Loucy (cell line): ENCODE measurements around the gene CAPZA2.

Experiments
- H2AFZ ChIP-seq: fragments of 200-600 bp; sonication (generic); 2 replicates; pipeline ENCODE4 v1.6.0; 2016; ENCODE audit warnings: antibody characterized with exemption, mild to moderate bottlenecking, low read length, moderate library complexity
- H3F3A ChIP-seq: fragments of 200-600 bp; 2 replicates; pipeline ENCODE4 v1.6.0; 2016; ENCODE audit warnings: antibody characterized with exemption, low read depth, mild to moderate bottlenecking
- H3K27me3 ChIP-seq: fragments of 200-600 bp; sonication (generic); 2 replicates; pipeline ENCODE4 v1.6.1; 2014; ENCODE audit warnings: low read length, mild to moderate bottlenecking; ENCODE audit not compliant: insufficient read depth, poor library complexity, severe bottlenecking
- H3K36me3 ChIP-seq: fragments of 200-600 bp; sonication (generic); 2 replicates; pipeline ENCODE4 v1.6.1; 2016; ENCODE audit warnings: low read length; ENCODE audit not compliant: insufficient read depth
- H3K4me1 ChIP-seq: fragments of 200-600 bp; sonication (generic); 2 replicates; pipeline ENCODE4 v1.5.1; 2014; ENCODE audit warnings: low read length, mild to moderate bottlenecking; ENCODE audit not compliant: insufficient read depth, poor library complexity, severe bottlenecking
- H3K4me2 ChIP-seq: fragments of 200-600 bp; sonication (generic); 2 replicates; pipeline ENCODE4 v1.6.0; 2014; ENCODE audit warnings: antibody characterized with exemption, low read length, low read depth, mild to moderate bottlenecking; ENCODE audit not compliant: poor library complexity, severe bottlenecking
- H3K4me3 ChIP-seq: fragments of 200-600 bp; sonication (generic); 2 replicates; pipeline ENCODE4 v1.5.1; 2014; ENCODE audit warnings: low read length, mild to moderate bottlenecking, mixed read lengths; ENCODE audit not compliant: poor library complexity, severe bottlenecking
- H3K79me2 ChIP-seq: fragments of 200-600 bp; sonication (generic); 2 replicates; pipeline ENCODE4 v1.6.1; 2014; ENCODE audit warnings: low read length; ENCODE audit not compliant: insufficient read depth
- H3K9ac ChIP-seq: fragments of 200-600 bp; sonication (generic); 2 replicates; pipeline ENCODE4 v1.6.0; 2014; ENCODE audit warnings: mild to moderate bottlenecking, low read depth, low read length, moderate library complexity; ENCODE audit not compliant: poor library complexity, severe bottlenecking
- H3K9me2 ChIP-seq: fragments of 200-600 bp; sonication (generic); replicated peaks from 2 replicates; pipeline ENCODE4 v1.6.1; 2016; ENCODE audit warnings: low read depth, low read length, mixed read lengths
- H3K9me3 ChIP-seq: fragments of 200-600 bp; sonication (generic); 2 replicates; pipeline ENCODE4 v1.6.1; 2014; ENCODE audit warnings: mild to moderate bottlenecking, antibody characterized with exemption, low read length, low read depth; ENCODE audit not compliant: insufficient read depth
- H4K20me1 ChIP-seq: fragments of 200-600 bp; sonication (generic); 2 replicates; pipeline ENCODE4 v1.6.0; 2014; ENCODE audit warnings: antibody characterized with exemption, low read length, mild to moderate bottlenecking; ENCODE audit not compliant: insufficient read depth, poor library complexity, severe bottlenecking
- EZH2phosphoT487 ChIP-seq: fragments of 200-600 bp; IDR thresholded peaks from 2 replicates; pipeline ENCODE4 v1.6.1; 2018; ENCODE audit warnings: antibody characterized with exemption, mild to moderate bottlenecking, moderate library complexity, borderline replicate concordance
- TF ChIP-seq, protein P1 (sequence below): fragments of 200-600 bp; sonication (generic); conservative IDR thresholded peaks from 2 replicates; pipeline ENCODE4 v1.5.1; 2014; ENCODE audit warnings: mild to moderate bottlenecking, antibody characterized with exemption, low read length

Gene CAPZA2

DNA sequence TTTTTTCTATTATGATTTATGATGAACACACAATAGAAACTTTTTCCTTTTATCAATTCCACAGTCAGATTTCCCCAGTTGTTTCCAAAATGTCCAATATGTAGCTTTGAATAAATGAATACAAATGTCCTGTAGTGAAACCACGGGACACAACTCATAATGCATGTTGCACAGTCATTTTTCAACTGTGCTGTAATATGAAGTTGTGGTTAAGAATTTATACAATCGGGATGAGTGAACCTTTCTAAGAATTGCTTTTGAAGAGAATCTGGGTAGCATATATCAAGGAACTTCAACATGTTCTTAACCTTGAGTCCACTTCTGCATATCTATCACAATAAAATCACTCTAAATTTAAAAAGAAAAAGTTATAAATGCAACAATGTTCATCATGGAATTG lies 76.3 kb downstream of the CAPZA2 start:
- TF ChIP-seq, protein P1, sequence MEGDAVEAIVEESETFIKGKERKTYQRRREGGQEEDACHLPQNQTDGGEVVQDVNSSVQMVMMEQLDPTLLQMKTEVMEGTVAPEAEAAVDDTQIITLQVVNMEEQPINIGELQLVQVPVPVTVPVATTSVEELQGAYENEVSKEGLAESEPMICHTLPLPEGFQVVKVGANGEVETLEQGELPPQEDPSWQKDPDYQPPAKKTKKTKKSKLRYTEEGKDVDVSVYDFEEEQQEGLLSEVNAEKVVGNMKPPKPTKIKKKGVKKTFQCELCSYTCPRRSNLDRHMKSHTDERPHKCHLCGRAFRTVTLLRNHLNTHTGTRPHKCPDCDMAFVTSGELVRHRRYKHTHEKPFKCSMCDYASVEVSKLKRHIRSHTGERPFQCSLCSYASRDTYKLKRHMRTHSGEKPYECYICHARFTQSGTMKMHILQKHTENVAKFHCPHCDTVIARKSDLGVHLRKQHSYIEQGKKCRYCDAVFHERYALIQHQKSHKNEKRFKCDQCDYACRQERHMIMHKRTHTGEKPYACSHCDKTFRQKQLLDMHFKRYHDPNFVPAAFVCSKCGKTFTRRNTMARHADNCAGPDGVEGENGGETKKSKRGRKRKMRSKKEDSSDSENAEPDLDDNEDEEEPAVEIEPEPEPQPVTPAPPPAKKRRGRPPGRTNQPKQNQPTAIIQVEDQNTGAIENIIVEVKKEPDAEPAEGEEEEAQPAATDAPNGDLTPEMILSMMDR = no peak
- TF ChIP-seq EZH2phosphoT487 = no peak
- no peak overlapping the region for H3K4me3 ChIP-seq
- no peaks in the 10 kb centered on the region for H3K4me1 ChIP-seq

DNA sequence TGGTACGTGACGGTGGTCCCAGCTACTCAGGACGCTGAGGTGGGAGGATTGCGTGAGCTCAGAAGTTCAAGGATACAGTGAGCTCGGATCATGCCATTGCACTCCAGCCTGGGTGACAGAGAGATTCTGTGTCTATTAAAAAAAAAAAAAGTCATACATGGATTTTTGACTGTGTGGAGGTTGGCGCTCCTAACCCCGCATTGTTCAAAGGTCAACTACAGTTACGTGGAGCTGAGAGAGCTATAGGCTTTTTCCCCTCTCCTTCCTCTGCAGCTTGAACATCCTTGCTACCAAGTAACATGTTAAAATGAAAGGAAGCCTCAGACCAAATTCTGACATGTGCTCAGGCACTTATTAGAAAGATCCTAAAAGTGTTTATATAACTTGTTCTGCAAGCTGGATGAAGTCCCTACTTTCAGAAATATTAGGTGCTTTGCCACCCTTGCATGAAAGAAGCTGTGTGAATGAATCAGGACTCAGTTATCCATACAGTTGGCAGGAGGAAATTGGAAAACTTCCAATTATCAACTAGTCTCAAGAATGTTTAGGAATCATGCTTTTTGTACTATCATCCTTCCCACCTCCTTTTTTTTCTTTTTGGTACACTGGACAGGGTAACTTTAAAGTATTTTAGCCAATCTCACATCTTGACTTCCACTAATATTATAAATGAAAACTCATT lies 78.4 kb downstream of the CAPZA2 start:
- Histone ChIP-seq H3K9me3 (no peaks in the 10 kb centered on the region), H2AFZ (no peak overlapping the region), H3F3A (no peaks in the 10 kb centered on the region), H4K20me1 (no peaks in the 10 kb centered on the region), H3K9ac (no peak overlapping the region), H3K36me3 (no peaks in the 10 kb centered on the region), H3K27me3 (no peaks in the 10 kb centered on the region), H3K4me3 (no peak overlapping the region), H3K4me2 (no peak overlapping the region), H3K9me2 (no peaks in the 10 kb centered on the region), H3K4me1 (no peaks in the 10 kb centered on the region), H3K79me2 (no peaks in the 10 kb centered on the region)
- TF ChIP-seq, protein P1 = no peak
- no peak for TF ChIP-seq EZH2phosphoT487

More for the DNA sequence above, 76.3 kb downstream of the CAPZA2 start:
- H3K36me3 ChIP-seq = no peaks in the 10 kb centered on the region
- H4K20me1 ChIP-seq = no peaks in the 10 kb centered on the region
- no peaks in the 10 kb centered on the region for H3K9me3 ChIP-seq
- no peaks in the 10 kb centered on the region for H3F3A ChIP-seq
- H3K27me3 ChIP-seq = no peaks in the 10 kb centered on the region
- no peak overlapping the region for H3K4me2 ChIP-seq
- H2AFZ ChIP-seq = no peak overlapping the region
- H3K9ac ChIP-seq = no peak overlapping the region
- H3K9me2 ChIP-seq = no peaks in the 10 kb centered on the region
- no peaks in the 10 kb centered on the region for H3K79me2 ChIP-seq

- no peaks in the 10 kb centered on the region for H3F3A ChIP-seq
- no peaks in the 10 kb centered on the region for H4K20me1 ChIP-seq
- H2AFZ ChIP-seq = no peak overlapping the region
- no peak overlapping the region for H3K4me3 ChIP-seq
- no peak overlapping the region for H3K9ac ChIP-seq
- no peaks in the 10 kb centered on the region for H3K4me1 ChIP-seq
- H3K79me2 ChIP-seq = no peaks in the 10 kb centered on the region
- TF ChIP-seq, protein P1 = no peak
- TF ChIP-seq EZH2phosphoT487 = no peak
- H3K36me3 ChIP-seq = no peaks in the 10 kb centered on the region
- H3K27me3 ChIP-seq = no peaks in the 10 kb centered on the region
- H3K9me2 ChIP-seq = no peaks in the 10 kb centered on the region
- no peaks in the 10 kb centered on the region for H3K9me3 ChIP-seq
- H3K4me2 ChIP-seq = no peak overlapping the region
Measured at GRCh38 chr7:116942504-116942903, 80.1 kb downstream of the CAPZA2 start.
